Measurements from ENCODE around the gene RAET1E.

RAET1E gene

DNA sequence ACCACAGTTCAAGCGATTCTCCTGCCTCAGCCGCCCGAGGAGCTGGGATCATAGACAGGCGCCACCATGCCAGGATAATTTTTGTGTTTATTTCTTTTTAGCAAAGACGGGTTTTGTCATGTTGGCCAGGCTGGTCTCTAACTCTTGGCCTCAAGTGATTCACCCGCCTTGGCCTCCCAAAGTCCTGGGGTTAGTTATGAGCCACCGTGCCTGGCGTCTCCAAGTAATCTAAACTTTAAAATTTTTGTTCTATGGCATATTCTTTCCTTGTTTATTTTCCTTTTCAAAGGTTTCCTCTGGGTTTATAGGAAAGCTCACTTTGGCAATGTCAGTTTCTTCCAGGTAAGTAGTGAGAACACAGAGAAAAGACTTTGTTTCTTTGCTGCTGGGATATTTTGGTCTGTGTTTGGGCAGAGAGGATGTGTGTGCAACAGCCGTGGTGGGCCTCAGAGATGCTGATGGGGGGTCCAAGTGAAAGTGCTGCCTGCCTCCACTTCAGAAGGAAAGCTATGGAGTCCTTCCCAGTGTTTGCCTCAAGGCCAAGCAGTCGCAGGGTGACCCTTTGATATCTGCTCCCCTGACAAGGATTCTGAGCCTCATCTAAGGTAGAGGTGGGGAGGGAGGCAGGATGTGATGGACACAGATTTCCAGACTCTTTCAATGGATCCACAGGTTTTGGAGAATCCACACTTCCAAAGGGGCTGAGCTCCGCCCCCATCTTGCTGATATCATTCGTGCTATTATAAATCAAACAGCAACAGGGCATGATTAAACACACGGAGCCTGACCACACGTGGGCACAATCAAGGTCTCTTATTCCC lies 36.1 kb downstream of the RAET1E start:
- TF ChIP-seq, protein P1, sequence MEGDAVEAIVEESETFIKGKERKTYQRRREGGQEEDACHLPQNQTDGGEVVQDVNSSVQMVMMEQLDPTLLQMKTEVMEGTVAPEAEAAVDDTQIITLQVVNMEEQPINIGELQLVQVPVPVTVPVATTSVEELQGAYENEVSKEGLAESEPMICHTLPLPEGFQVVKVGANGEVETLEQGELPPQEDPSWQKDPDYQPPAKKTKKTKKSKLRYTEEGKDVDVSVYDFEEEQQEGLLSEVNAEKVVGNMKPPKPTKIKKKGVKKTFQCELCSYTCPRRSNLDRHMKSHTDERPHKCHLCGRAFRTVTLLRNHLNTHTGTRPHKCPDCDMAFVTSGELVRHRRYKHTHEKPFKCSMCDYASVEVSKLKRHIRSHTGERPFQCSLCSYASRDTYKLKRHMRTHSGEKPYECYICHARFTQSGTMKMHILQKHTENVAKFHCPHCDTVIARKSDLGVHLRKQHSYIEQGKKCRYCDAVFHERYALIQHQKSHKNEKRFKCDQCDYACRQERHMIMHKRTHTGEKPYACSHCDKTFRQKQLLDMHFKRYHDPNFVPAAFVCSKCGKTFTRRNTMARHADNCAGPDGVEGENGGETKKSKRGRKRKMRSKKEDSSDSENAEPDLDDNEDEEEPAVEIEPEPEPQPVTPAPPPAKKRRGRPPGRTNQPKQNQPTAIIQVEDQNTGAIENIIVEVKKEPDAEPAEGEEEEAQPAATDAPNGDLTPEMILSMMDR (conservative IDR thresholded peaks at IDR 0.05; ENCODE audit: low read depth, low read length), result no peak
- DNase-seq (ENCODE audit: low read depth), result no peak
- no peak overlapping the region for H3K4me3 ChIP-seq (ENCODE audit: low read length)

DNA sequence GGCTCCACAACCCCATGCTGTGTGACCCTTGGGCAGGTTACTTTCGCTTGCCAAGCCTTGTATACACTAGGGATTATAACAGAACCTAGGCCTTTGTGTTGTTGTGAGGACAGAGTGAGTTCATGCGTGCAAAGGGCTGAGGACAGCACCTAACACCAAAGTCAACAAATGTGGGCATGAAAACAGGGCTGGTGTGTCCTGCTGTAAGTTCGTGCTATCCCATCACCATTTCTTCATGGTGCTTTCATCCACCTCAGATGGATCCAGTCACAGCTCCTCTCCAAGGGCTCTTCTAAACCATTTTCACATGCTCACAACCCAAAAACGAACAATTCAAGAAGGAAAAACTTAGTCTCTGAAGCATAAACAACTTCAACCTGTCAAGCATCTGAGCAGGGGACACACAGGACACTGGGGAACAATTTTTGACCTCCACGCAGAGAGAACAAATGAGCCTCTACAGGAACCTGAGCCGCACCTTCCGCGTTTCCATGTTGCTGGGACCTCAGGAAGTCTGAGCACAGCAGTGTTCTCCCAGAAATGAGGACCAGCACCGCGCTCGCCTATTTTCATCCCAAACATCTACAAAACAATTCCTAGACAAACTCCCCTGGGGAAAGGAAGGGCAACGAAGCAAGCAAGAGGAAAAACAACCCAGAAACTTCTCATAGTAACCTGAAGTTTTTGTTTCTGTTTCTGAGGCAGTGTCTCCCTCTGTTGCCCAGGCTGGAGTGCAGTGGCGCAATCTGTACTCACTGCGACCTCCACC lies 36.9 kb downstream of the RAET1E start:
- no peak for DNase-seq (ENCODE audit: low read depth)

DNA sequence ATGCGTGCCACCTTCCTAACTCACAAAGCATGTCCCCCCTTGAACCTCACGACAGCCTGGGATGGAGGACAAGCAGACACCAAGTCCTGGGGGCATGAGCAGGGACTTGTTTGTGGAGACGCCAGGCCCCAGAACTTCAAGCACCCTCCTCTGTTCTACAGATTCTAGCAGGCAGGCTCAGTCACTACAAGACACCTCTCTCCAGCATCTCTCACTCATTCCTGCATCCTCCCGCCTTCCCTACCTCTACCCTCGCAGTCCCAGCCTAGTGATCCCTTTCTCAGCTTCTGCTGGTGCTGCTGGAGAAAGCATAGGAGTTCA lies 37.4 kb downstream of the RAET1E start:
- TF ChIP-seq, protein P1 (conservative IDR thresholded peaks at IDR 0.05; ENCODE audit: low read depth, low read length), result no peak
- DNase-seq (ENCODE audit: low read depth), result no peak
- H3K4me3 ChIP-seq (ENCODE audit: low read length), result no peak overlapping the region

More for the DNA sequence above, 36.9 kb downstream of the RAET1E start:
- TF ChIP-seq, protein P1 (conservative IDR thresholded peaks at IDR 0.05; ENCODE audit: low read depth, low read length), result no peak
- H3K4me3 ChIP-seq (ENCODE audit: low read length), result no peak overlapping the region

DNA sequence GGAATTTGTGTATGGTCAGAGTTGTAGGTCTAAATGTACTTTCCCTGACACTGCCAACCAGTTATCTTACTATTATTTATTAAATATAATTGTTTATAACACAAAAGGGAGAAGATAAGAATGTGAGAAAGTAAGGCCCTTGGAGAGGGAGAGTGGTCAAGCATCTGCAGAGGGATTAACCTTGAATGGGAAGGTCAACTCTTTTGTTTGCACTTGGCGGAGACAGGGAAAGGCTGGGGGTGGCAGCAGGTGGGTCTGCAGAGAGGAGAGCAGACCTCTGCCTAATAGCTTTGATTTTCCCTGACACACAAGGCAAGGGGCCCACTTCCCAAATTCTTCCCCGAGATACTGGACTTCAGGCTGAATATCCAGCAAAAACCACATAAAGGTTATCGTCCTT lies 38.0 kb downstream of the RAET1E start:
- no peak overlapping the region for H3K4me3 ChIP-seq (ENCODE audit: low read length)
- TF ChIP-seq, protein P1 (conservative IDR thresholded peaks at IDR 0.05; ENCODE audit: low read depth, low read length), result no peak
- DNase-seq (ENCODE audit: low read depth), result no peak

DNA sequence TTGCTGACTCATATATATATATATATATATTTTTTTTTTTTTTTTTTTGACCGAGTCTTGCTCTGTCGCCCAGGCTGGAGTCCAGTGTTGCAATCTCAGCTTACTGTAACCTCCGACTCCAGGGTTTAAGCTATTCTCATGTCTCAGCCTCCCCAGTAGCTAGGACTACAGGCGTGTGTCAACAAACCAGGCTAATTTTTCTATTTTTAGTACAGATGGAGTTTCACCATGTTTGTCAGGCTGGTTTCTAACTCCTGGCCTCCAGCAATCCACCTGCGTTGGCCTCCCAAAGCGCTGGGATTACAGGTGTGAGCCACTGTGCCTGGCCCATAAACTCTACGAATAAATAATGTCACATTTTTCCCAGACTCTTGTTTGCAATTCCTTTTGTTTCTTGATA lies 38.5 kb downstream of the RAET1E start:
- DNase-seq (ENCODE audit: low read depth), result no peak
- TF ChIP-seq, protein P1 (conservative IDR thresholded peaks at IDR 0.05; ENCODE audit: low read depth, low read length), result no peak
- H3K4me3 ChIP-seq (ENCODE audit: low read length), result no peak overlapping the region

DNA sequence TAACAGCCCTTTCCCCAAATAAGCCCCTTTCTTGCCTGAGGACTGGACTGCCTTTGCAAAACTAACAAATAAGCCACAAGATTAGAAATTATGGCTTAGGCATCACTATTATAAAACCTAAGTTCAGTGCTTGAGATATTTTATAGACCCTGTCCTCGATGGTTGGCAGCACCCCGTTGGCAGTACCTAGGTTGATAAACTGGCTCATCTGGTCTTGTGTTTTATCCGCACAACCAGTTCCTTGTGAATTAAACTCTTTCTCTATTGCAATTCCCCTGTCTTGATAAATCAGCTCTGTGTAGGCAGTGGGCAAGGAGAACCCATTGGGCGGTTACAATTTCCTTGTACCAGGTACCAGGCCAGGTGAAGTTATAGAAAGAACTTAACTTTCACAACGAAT lies 40.4 kb downstream of the RAET1E start:
- TF ChIP-seq, protein P1 (conservative IDR thresholded peaks at IDR 0.05; ENCODE audit: low read depth, low read length), result no peak
- DNase-seq (ENCODE audit: low read depth), result no peak
- no peak overlapping the region for H3K4me3 ChIP-seq (ENCODE audit: low read length)

Measured in retinal pigment epithelial cell (primary cell).